Measurements from ENCODE around the gene KRT1.

The KRT1 gene

DNA sequence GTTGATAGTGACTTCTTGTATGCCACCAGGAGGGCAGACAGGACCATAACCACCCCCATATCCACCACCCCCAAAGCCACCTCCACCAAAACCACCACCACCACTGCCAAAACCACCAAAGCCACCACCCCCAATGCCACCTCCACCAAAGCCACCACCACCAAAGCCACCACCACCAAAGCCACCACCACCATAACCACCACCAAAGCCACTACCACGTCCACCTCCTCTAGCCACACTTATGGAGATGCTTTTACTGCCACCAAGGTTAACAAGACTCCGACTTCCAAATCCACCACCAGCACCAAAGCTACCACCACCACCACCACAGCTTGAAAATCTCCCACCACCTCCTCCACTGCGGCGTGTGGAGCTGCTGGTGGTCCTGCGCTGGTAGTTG is 332 bp downstream of the KRT1 start:
- Histone ChIP-seq H3K79me2 (ENCODE audit: control insufficient read depth, low read length) (no peaks in the 10 kb centered on the region), H3K4me2 (ENCODE audit: low read length) (no peak overlapping the region), H3K9me2 (replicated peaks; ENCODE audit: control insufficient read depth, low read length) (no peaks in the 10 kb centered on the region), H3K27ac (ENCODE audit: low read depth, low read length) (no peak overlapping the region), H3K9me3 (ENCODE audit: control insufficient read depth, insufficient read depth, low read length) (no peaks in the 10 kb centered on the region), H3K4me1 (ENCODE audit: control insufficient read depth, low read length) (no peaks in the 10 kb centered on the region), H3K27me3 (ENCODE audit: control insufficient read depth, low read length) (peaks cover 4% of the 10 kb centered on the region), H4K20me1 (ENCODE audit: control insufficient read depth, insufficient read depth, low read depth, low read length) (no peaks in the 10 kb centered on the region), H3F3A (ENCODE audit: control insufficient read depth, insufficient read depth) (no peaks in the 10 kb centered on the region), H3K36me3 (ENCODE audit: control insufficient read depth, low read length) (no peaks in the 10 kb centered on the region), H3K4me3 (ENCODE audit: low read length) (no peak overlapping the region)
- TF ChIP-seq EZH2phosphoT487 (IDR thresholded peaks at IDR 0.05; ENCODE audit: borderline replicate concordance, low read length) = no peak
- TF ChIP-seq, protein P1, sequence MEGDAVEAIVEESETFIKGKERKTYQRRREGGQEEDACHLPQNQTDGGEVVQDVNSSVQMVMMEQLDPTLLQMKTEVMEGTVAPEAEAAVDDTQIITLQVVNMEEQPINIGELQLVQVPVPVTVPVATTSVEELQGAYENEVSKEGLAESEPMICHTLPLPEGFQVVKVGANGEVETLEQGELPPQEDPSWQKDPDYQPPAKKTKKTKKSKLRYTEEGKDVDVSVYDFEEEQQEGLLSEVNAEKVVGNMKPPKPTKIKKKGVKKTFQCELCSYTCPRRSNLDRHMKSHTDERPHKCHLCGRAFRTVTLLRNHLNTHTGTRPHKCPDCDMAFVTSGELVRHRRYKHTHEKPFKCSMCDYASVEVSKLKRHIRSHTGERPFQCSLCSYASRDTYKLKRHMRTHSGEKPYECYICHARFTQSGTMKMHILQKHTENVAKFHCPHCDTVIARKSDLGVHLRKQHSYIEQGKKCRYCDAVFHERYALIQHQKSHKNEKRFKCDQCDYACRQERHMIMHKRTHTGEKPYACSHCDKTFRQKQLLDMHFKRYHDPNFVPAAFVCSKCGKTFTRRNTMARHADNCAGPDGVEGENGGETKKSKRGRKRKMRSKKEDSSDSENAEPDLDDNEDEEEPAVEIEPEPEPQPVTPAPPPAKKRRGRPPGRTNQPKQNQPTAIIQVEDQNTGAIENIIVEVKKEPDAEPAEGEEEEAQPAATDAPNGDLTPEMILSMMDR (IDR thresholded peaks at IDR 0.05; ENCODE audit: low read depth, low read length, poor library complexity, severe bottlenecking) = no peak

DNA sequence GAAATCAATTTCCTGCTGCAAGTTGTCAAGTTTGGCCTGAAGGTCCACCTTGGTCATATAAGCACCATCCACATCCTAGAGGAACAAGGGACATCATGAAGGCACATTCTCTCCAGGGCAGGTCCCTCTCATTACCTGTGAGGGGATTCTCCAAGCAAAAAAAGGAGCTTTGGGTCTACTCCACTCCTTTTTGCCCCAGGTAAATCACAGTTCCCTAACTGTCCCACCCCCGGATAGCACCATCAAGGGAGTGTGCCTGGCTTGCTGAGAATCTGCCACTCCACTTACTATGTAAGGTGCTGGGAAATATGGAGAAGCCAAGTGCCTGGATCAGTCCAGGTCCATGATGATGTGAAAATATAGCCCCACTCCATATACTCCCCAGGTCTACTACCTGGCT is 2.5 kb downstream of the KRT1 start:
- Histone ChIP-seq H3K4me2 (ENCODE audit: low read length) (no peak overlapping the region), H3K27me3 (ENCODE audit: control insufficient read depth, low read length) (peaks cover 7% of the 10 kb centered on the region), H3K79me2 (ENCODE audit: control insufficient read depth, low read length) (no peaks in the 10 kb centered on the region), H3K4me3 (ENCODE audit: low read length) (no peak overlapping the region), H3K9me2 (replicated peaks; ENCODE audit: control insufficient read depth, low read length) (no peaks in the 10 kb centered on the region), H3K4me1 (ENCODE audit: control insufficient read depth, low read length) (no peaks in the 10 kb centered on the region), H3F3A (ENCODE audit: control insufficient read depth, insufficient read depth) (no peaks in the 10 kb centered on the region), H3K9me3 (ENCODE audit: control insufficient read depth, insufficient read depth, low read length) (no peaks in the 10 kb centered on the region), H3K36me3 (ENCODE audit: control insufficient read depth, low read length) (no peaks in the 10 kb centered on the region), H4K20me1 (ENCODE audit: control insufficient read depth, insufficient read depth, low read depth, low read length) (no peaks in the 10 kb centered on the region), H3K27ac (ENCODE audit: low read depth, low read length) (no peak overlapping the region)
- no peak for TF ChIP-seq EZH2phosphoT487 (IDR thresholded peaks at IDR 0.05; ENCODE audit: borderline replicate concordance, low read length)
- TF ChIP-seq, protein P1 (IDR thresholded peaks at IDR 0.05; ENCODE audit: low read depth, low read length, poor library complexity, severe bottlenecking) = no peak

DNA sequence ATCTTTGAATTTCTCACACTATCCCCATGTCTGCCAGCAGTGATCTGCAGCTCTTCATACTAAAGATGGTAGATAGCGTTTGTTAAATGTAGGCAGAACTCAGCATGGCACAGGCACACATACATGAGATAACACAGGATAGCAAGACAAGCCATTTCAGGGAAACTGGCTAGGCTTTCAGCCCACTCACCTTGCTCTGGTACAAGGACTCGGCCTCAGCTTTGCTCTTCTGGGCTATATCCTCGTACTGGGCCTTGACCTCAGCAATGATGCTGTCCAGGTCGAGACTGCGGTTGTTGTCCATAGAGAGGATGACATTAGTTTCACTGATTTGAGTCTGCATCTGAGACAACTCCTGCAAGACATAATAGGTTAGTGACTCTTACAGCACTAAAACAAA is 3.1 kb downstream of the KRT1 start:
- Histone ChIP-seq H3F3A (ENCODE audit: control insufficient read depth, insufficient read depth) (no peaks in the 10 kb centered on the region), H3K79me2 (ENCODE audit: control insufficient read depth, low read length) (no peaks in the 10 kb centered on the region), H3K27ac (ENCODE audit: low read depth, low read length) (no peak overlapping the region), H4K20me1 (ENCODE audit: control insufficient read depth, insufficient read depth, low read depth, low read length) (no peaks in the 10 kb centered on the region), H3K27me3 (ENCODE audit: control insufficient read depth, low read length) (peaks cover 7% of the 10 kb centered on the region), H3K9me2 (replicated peaks; ENCODE audit: control insufficient read depth, low read length) (no peaks in the 10 kb centered on the region), H3K9me3 (ENCODE audit: control insufficient read depth, insufficient read depth, low read length) (no peaks in the 10 kb centered on the region), H3K36me3 (ENCODE audit: control insufficient read depth, low read length) (no peaks in the 10 kb centered on the region), H3K4me2 (ENCODE audit: low read length) (no peak overlapping the region), H3K4me1 (ENCODE audit: control insufficient read depth, low read length) (no peaks in the 10 kb centered on the region), H3K4me3 (ENCODE audit: low read length) (no peak overlapping the region)
- TF ChIP-seq, protein P1 (IDR thresholded peaks at IDR 0.05; ENCODE audit: low read depth, low read length, poor library complexity, severe bottlenecking) = no peak
- TF ChIP-seq EZH2phosphoT487 (IDR thresholded peaks at IDR 0.05; ENCODE audit: borderline replicate concordance, low read length) = no peak

DNA sequence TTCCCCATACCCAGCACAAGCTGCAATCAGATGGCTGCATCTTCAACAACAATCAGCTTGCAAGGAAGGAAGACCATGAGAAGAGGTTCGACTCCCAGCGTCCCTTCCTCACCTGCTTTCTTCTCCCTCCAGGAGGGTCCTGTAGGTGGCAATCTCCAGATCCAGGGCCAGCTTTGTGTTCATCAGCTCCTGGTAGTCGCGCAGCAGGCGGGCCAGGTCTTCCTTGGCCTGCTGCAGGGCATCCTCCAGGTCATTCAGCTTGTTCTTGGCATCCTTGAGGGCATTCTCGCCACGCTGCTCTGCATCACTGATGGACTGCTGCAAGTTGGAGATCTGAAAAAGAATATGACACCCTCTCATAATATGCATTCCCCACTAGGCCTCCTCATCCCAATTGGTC is 4.0 kb downstream of the KRT1 start:
- H3K79me2 ChIP-seq (ENCODE audit: control insufficient read depth, low read length) = no peaks in the 10 kb centered on the region
- H3K9me3 ChIP-seq (ENCODE audit: control insufficient read depth, insufficient read depth, low read length) = no peaks in the 10 kb centered on the region
- peaks cover 7% of the 10 kb centered on the region for H3K27me3 ChIP-seq (ENCODE audit: control insufficient read depth, low read length)
- H4K20me1 ChIP-seq (ENCODE audit: control insufficient read depth, insufficient read depth, low read depth, low read length) = no peaks in the 10 kb centered on the region
- no peak overlapping the region for H3K4me3 ChIP-seq (ENCODE audit: low read length)
- no peaks in the 10 kb centered on the region for H3K36me3 ChIP-seq (ENCODE audit: control insufficient read depth, low read length)
- no peak overlapping the region for H3K27ac ChIP-seq (ENCODE audit: low read depth, low read length)
- H3K9me2 ChIP-seq (replicated peaks; ENCODE audit: control insufficient read depth, low read length) = no peaks in the 10 kb centered on the region
- no peaks in the 10 kb centered on the region for H3K4me1 ChIP-seq (ENCODE audit: control insufficient read depth, low read length)
- no peak for TF ChIP-seq EZH2phosphoT487 (IDR thresholded peaks at IDR 0.05; ENCODE audit: borderline replicate concordance, low read length)
- TF ChIP-seq, protein P1 (IDR thresholded peaks at IDR 0.05; ENCODE audit: low read depth, low read length, poor library complexity, severe bottlenecking) = no peak
- H3F3A ChIP-seq (ENCODE audit: control insufficient read depth, insufficient read depth) = no peaks in the 10 kb centered on the region
- no peak overlapping the region for H3K4me2 ChIP-seq (ENCODE audit: low read length)

Data from DOHH2 (cell line).